ENCODE results near the gene C10orf88.

GRCh38 chr10:122910310-122910709 is 43.7 kb downstream of the C10orf88 start, which contains the start of gene FAM24A:
- no peak for TF ChIP-seq POLR2A (IDR thresholded peaks at IDR 0.05; ENCODE audit: low read length)
- TF ChIP-seq GATA1 (IDR thresholded peaks at IDR 0.05; ENCODE audit: low read depth, low read length): no peak

Data from erythroblast (primary cell).